ELF-1 (cell line): ENCODE measurements around the gene MIS12.

Experiments
- DNase-seq: peaks from one replicate; pipeline ENCODE4 v3.0.0-alpha.2; 2016; ENCODE audit warnings: low read depth, low spot score

MIS12 gene

GRCh38 chr17:5533486-5534315, 47.3 kb downstream of the MIS12 start:
- no peak for DNase-seq

- no peak for DNase-seq
These were observed 49.1 kb downstream of the MIS12 start for GRCh38 chr17:5535436-5535835.

- DNase-seq = no peak
These were observed 50.7 kb downstream of the MIS12 start for GRCh38 chr17:5536866-5537650.

- DNase-seq = no peak
These were observed 52.9 kb downstream of the MIS12 start for GRCh38 chr17:5539286-5539685.

- DNase-seq = no peak
These were observed 54.0 kb downstream of the MIS12 start for GRCh38 chr17:5540321-5540720.
